WERI-Rb-1 (cell line): ENCODE measurements around the gene SLC16A13.
A peak's percentile ranks its signal among the peaks of the same experiment; 100 is the strongest.

ENCODE experiments used
- DNase-seq: peaks from one replicate; pipeline ENCODE4 v3.0.0-alpha.2; 2020
- H3K27ac ChIP-seq: fragments of 250-450 bp; sonication (Bioruptor Pico); 2 replicates; pipeline ENCODE4 v1.5.1; 2020; ENCODE audit warnings: mild to moderate bottlenecking, moderate library complexity
- H3K27me3 ChIP-seq: fragments of 250-450 bp; sonication (Bioruptor Pico); 2 replicates; pipeline ENCODE4 v1.5.1; 2021; ENCODE audit warnings: mild to moderate bottlenecking, low read depth, moderate library complexity; ENCODE audit not compliant: insufficient read depth, severe bottlenecking
- H3K36me3 ChIP-seq: fragments of 250-450 bp; sonication (Bioruptor Pico); 2 replicates; pipeline ENCODE4 v1.5.1; 2020; ENCODE audit warnings: mild to moderate bottlenecking, moderate library complexity
- H3K4me3 ChIP-seq: 2 replicates; pipeline ENCODE4 v1.5.1; 2011; ENCODE audit warnings: low read depth, mild to moderate bottlenecking, control low read depth, low read length
- H3K9me3 ChIP-seq: fragments of 250-450 bp; sonication (Bioruptor Pico); 2 replicates; pipeline ENCODE4 v1.5.1; 2021; ENCODE audit warnings: mild to moderate bottlenecking, moderate library complexity; ENCODE audit not compliant: severe bottlenecking
- CTCF ChIP-seq: IDR thresholded peaks from 2 replicates; pipeline ENCODE4 v1.5.1; 2011; ENCODE audit warnings: low read depth, mild to moderate bottlenecking, control low read depth, inconsistent platforms, low read length

Gene SLC16A13

GRCh38 chr17:7016418-7016817, 19.4 kb upstream of the SLC16A13 start:
- H3K9me3 ChIP-seq = no peaks in the 10 kb centered on the region
- no peak overlapping the region for H3K4me3 ChIP-seq
- H3K27ac ChIP-seq = no peak overlapping the region
- DNase-seq = no peak
- peaks cover 10% of the 10 kb centered on the region for H3K36me3 ChIP-seq
- no peaks in the 10 kb centered on the region for H3K27me3 ChIP-seq
- no peak for TF ChIP-seq CTCF

DNA sequence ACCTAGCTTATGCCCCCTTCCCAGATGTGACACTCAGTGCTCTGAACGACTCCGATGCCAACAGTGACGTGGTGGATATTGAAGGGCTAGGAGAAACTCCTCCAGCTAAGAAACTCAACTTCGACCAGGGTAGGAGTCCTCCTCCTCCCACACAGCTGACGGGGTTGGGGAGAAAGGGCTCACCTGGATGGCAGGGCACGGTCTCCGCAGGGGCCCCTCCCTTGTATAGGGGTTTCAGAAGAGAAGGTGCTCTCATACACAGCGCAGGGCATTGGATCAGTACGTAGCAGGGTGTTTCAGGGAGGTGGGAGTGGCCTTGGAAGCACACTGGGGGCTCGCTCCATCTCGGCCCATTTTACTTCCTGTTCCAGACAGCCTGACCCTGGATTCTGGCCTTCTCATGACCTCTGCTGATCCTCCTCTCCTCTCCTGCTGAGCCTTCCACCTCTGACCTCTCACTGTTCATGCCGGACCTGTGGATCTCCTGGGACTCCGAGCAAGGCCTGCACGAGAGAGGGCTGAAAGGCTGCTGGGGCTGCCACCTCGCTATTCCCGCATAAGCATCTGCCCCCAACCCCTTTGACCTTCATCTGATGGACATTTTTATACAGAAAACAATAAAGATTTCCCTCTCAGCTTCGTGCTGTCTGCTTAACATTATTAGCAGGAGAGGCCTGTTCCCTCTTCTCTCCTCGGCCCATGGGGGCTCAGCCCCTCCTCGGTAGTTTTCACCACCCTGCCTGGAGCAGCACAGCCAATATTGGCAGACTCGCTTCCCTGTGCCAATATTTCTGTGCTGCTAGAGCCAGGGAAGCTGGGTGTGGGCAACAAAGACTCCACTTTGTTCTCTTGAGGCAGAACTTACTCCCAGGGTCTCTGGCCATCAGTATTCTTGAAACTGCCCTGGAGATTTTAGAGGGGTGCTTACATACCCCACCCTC, 18.7 kb upstream of the SLC16A13 start:
- Histone ChIP-seq H3K36me3 (peaks cover 10% of the 10 kb centered on the region), H3K27ac (no peak overlapping the region)

DNA sequence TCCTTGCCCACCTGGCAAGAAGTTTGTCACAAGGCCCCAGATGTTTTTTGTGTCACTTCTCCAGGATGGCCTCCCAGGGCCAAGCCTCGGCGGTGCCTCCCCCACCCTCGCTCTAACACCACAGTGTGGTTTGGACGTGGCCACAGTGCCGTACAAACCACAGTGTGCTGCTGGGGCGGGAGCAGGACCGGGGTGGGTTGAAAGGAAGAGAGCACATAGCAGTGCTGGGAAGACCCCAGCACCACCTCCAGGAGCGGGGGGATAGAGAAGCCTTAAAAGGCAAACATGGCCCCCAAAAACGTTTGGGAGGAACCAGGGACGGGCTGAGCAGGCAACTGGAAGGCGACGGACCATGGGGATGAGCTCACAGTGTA, 18.0 kb upstream of the SLC16A13 start:
- Histone ChIP-seq H3K9me3 (no peaks in the 10 kb centered on the region), H3K27ac (no peak overlapping the region), H3K27me3 (no peaks in the 10 kb centered on the region), H3K4me3 (no peak overlapping the region), H3K36me3 (peaks cover 10% of the 10 kb centered on the region)
- TF ChIP-seq CTCF = no peak
- no peak for DNase-seq

More for the DNA sequence above, 18.7 kb upstream of the SLC16A13 start:
- no peak overlapping the region for H3K4me3 ChIP-seq
- no peak for TF ChIP-seq CTCF
- no peak for DNase-seq
- no peaks in the 10 kb centered on the region for H3K27me3 ChIP-seq
- no peaks in the 10 kb centered on the region for H3K9me3 ChIP-seq

- H3K9me3 ChIP-seq = no peaks in the 10 kb centered on the region
- H3K27me3 ChIP-seq = no peaks in the 10 kb centered on the region
- DNase-seq = no peak
- no peak for TF ChIP-seq CTCF
- H3K27ac ChIP-seq = no peak overlapping the region
- peaks cover 8% of the 10 kb centered on the region for H3K36me3 ChIP-seq
- H3K4me3 ChIP-seq = no peak overlapping the region
These were observed 17.4 kb upstream of the SLC16A13 start for GRCh38 chr17:7018331-7018964.

- H3K36me3 ChIP-seq = no peaks in the 10 kb centered on the region; the same call in 1 of the 2 replicates
- H3K27ac ChIP-seq = peak overlapping the region; percentile 55
- H3K4me3 ChIP-seq = no peak overlapping the region
- no peak for TF ChIP-seq CTCF
- DNase-seq = no peak
- H3K27me3 ChIP-seq = no peaks in the 10 kb centered on the region
- H3K9me3 ChIP-seq = no peaks in the 10 kb centered on the region
These were observed 16.4 kb upstream of the SLC16A13 start for GRCh38 chr17:7019367-7019766.
